Left kidney (tissue), 2 donors: ENCODE measurements around the gene EPHA6. TPM values are rescaled to one million over a fixed set of nuclear protein-coding genes. Genes with fewer than 3 reads are reported as not detected.
A peak's percentile ranks its signal among the peaks of the same experiment; 100 is the strongest.

ENCODE experiments used
- DNase-seq: peaks from one replicate; pipeline ENCODE4 v3.0.0-alpha.2; 2013
- polyA plus RNA-seq: library from polyadenylated mRNA; unstranded; fragments of 120-200 nt; gene quantifications from one replicate; pipeline ENCODE4 v1.2.1, GENCODE V29; 2013; ENCODE audit not compliant: insufficient read length

The EPHA6 gene
- polyA plus RNA-seq, 1 donor, result 1.2 TPM

- no peak for DNase-seq
Observed at GRCh38 chr3:97177242-97177641, 362.8 kb downstream of the EPHA6 start.

GRCh38 chr3:97181704-97182103 is 367.3 kb downstream of the EPHA6 start:
- no peak for DNase-seq

GRCh38 chr3:97187771-97188170 is 373.4 kb downstream of the EPHA6 start:
- no peak for DNase-seq

- no peak for DNase-seq
Observed at GRCh38 chr3:97189835-97190234, 375.4 kb downstream of the EPHA6 start.

GRCh38 chr3:97197083-97197482 is 382.7 kb downstream of the EPHA6 start:
- DNase-seq, result no peak

- no peak for DNase-seq
Observed at GRCh38 chr3:97197830-97198229, 383.4 kb downstream of the EPHA6 start.

- no peak for DNase-seq
Observed at GRCh38 chr3:97200387-97200786, 386.0 kb downstream of the EPHA6 start.

GRCh38 chr3:97201814-97202213 is 387.4 kb downstream of the EPHA6 start:
- no peak for DNase-seq

GRCh38 chr3:97228966-97229365 is 414.6 kb downstream of the EPHA6 start:
- no peak for DNase-seq

GRCh38 chr3:97230486-97230885 is 416.1 kb downstream of the EPHA6 start:
- DNase-seq, result no peak

GRCh38 chr3:97232393-97233034 is 418.1 kb downstream of the EPHA6 start:
- peak; percentile 34 for DNase-seq

- DNase-seq, result no peak
Observed at GRCh38 chr3:97235179-97235578, 420.8 kb downstream of the EPHA6 start.

- no peak for DNase-seq
Observed at GRCh38 chr3:97235611-97236315, 421.4 kb downstream of the EPHA6 start.

- DNase-seq, result no peak
Observed at GRCh38 chr3:97241417-97241816, 427.0 kb downstream of the EPHA6 start.

GRCh38 chr3:97245201-97245910 is 431.0 kb downstream of the EPHA6 start:
- no peak for DNase-seq

- no peak for DNase-seq
Observed at GRCh38 chr3:97256060-97256459, 441.7 kb downstream of the EPHA6 start.

- no peak for DNase-seq
Observed at GRCh38 chr3:97257942-97258697, 443.7 kb downstream of the EPHA6 start.

GRCh38 chr3:97259263-97259662 is 444.9 kb downstream of the EPHA6 start:
- DNase-seq, result no peak

- no peak for DNase-seq
Observed at GRCh38 chr3:97264180-97264579, 449.8 kb downstream of the EPHA6 start.

- no peak for DNase-seq
Observed at GRCh38 chr3:97265237-97266005, 451.0 kb downstream of the EPHA6 start.

- DNase-seq, result no peak
Observed at GRCh38 chr3:97269202-97269601, 454.8 kb downstream of the EPHA6 start.
